OCI-LY1 (cell line): ENCODE results near the gene MAPK10.

Source experiments
- H2AFZ ChIP-seq: fragments of 200-600 bp; sonication (generic), shearing (Covaris generic); 2 replicates; pipeline ENCODE4 v1.6.0; 2014; ENCODE audit warnings: antibody characterized with exemption, mild to moderate bottlenecking, low read length
- H3F3A ChIP-seq: fragments of 200-600 bp; sonication (generic), shearing (Covaris generic); 2 replicates; pipeline ENCODE4 v1.6.0; 2014; ENCODE audit warnings: mild to moderate bottlenecking, antibody characterized with exemption, low read length, moderate library complexity; ENCODE audit not compliant: insufficient read depth
- H3K27ac ChIP-seq: fragments of 200-600 bp; sonication (generic); 2 replicates; pipeline ENCODE4 v1.5.1; 2014; ENCODE audit warnings: low read length, mixed run types, mild to moderate bottlenecking, low read depth; ENCODE audit not compliant: poor library complexity, severe bottlenecking
- H3K27me3 ChIP-seq: fragments of 200-600 bp; sonication (generic); 2 replicates; pipeline ENCODE4 v1.6.0; 2014; ENCODE audit warnings: antibody characterized with exemption, mild to moderate bottlenecking, low read length, moderate library complexity; ENCODE audit not compliant: insufficient read depth
- H3K36me3 ChIP-seq: fragments of 200-600 bp; sonication (generic); 2 replicates; pipeline ENCODE4 v1.6.1; 2014; ENCODE audit warnings: mild to moderate bottlenecking, antibody characterized with exemption, low read length, moderate library complexity, mixed read lengths; ENCODE audit not compliant: insufficient read depth
- H3K4me1 ChIP-seq: fragments of 200-600 bp; sonication (generic); 2 replicates; pipeline ENCODE4 v1.5.1; 2014; ENCODE audit warnings: mild to moderate bottlenecking, low read length, moderate library complexity; ENCODE audit not compliant: insufficient read depth, severe bottlenecking
- H3K4me2 ChIP-seq: fragments of 200-600 bp; sonication (generic), shearing (Covaris generic); 2 replicates; pipeline ENCODE4 v1.6.1; 2014; ENCODE audit warnings: low read length
- H3K4me3 ChIP-seq: fragments of 200-600 bp; sonication (generic); 2 replicates; pipeline ENCODE4 v1.5.1; 2014; ENCODE audit warnings: low read length, low read depth, mild to moderate bottlenecking, mixed read lengths; ENCODE audit not compliant: poor library complexity, severe bottlenecking
- H3K79me2 ChIP-seq: fragments of 200-600 bp; shearing (Covaris generic); 2 replicates; pipeline ENCODE4 v1.6.1; 2016; ENCODE audit warnings: mixed run types, low read length, mixed read lengths; ENCODE audit not compliant: insufficient read depth
- H3K9ac ChIP-seq: fragments of 200-600 bp; sonication (generic), shearing (Covaris generic); 2 replicates; pipeline ENCODE4 v1.6.1; 2014; ENCODE audit warnings: mild to moderate bottlenecking, low read length, mixed read lengths
- H3K9me2 ChIP-seq: fragments of 200-600 bp; sonication (generic), shearing (Covaris generic); 2 replicates; pipeline ENCODE4 v1.6.1; 2014; ENCODE audit warnings: low read depth, mild to moderate bottlenecking, low read length, mixed read lengths
- H3K9me3 ChIP-seq: fragments of 200-600 bp; shearing (Covaris generic); 2 replicates; pipeline ENCODE4 v1.6.1; 2014; ENCODE audit warnings: low read length, mixed read lengths
- H4K20me1 ChIP-seq: fragments of 200-600 bp; sonication (generic), shearing (Covaris generic); 2 replicates; pipeline ENCODE4 v1.6.0; 2016; ENCODE audit warnings: mild to moderate bottlenecking, low read length; ENCODE audit not compliant: insufficient read depth
- CTCF ChIP-seq: fragments of 200-600 bp; sonication (generic), shearing (Covaris generic); IDR thresholded peaks from 2 replicates; pipeline ENCODE4 v1.5.1; 2017; ENCODE audit warnings: mild to moderate bottlenecking, antibody characterized with exemption, low read length, moderate library complexity, mixed read lengths
- EZH2 ChIP-seq: fragments of 200-600 bp; sonication (generic), shearing (Covaris generic); IDR thresholded peaks from 2 replicates; pipeline ENCODE4 v1.8.0; 2017; ENCODE audit warnings: borderline replicate concordance, mixed run types, mild to moderate bottlenecking, antibody characterized with exemption, low read length, moderate library complexity, mixed read lengths

The MAPK10 gene

DNA sequence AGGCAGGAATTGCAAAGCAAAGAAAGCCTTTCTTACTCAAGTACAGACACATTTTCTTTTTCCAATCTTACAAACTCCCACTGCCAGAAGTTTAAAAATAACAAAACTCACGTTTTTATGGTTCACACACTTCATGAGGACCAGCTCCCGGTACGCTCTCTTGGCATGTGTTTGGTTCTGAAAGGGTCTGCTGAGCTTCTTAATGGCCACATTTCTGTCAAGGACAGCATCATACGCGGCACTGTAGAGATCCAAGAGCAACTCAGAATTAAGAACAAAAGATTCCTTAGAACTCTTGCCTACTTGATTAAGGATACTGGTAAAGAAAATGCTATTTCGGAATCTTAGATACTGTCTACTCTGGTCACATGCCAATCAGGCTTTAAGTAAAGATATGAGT, 252.7 kb downstream of the MAPK10 start:
- no peaks in the 10 kb centered on the region for H3F3A ChIP-seq
- no peaks in the 10 kb centered on the region for H3K79me2 ChIP-seq
- no peak overlapping the region for H3K9ac ChIP-seq
- no peaks in the 10 kb centered on the region for H3K9me3 ChIP-seq
- no peaks in the 10 kb centered on the region for H3K36me3 ChIP-seq
- H4K20me1 ChIP-seq, result no peaks in the 10 kb centered on the region
- no peak overlapping the region for H2AFZ ChIP-seq
- no peak overlapping the region for H3K4me2 ChIP-seq
- no peaks in the 10 kb centered on the region for H3K27me3 ChIP-seq
- no peak overlapping the region for H3K27ac ChIP-seq
- TF ChIP-seq EZH2, result no peak
- TF ChIP-seq CTCF, result no peak
- no peak overlapping the region for H3K4me3 ChIP-seq
- no peaks in the 10 kb centered on the region for H3K9me2 ChIP-seq
- H3K4me1 ChIP-seq, result no peaks in the 10 kb centered on the region

DNA sequence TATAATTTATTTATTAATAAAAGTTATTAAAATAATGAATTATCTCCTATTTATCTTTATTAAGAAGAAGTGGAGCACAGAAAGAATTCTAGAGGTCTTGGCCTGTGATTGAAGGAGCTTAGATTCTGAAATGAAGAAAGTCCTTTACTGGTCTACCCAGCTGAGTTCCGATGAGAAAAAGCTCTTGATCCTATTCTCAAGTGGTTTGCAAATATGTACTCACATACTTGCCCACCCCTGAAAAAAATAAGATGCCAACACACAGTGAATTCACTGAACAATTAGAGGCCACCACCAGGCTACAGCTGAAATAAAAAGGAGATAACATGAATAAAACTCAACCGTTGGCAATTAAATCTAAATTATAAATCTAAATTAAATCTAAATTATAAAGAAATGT, 253.4 kb downstream of the MAPK10 start:
- Histone ChIP-seq H3K27me3 (no peaks in the 10 kb centered on the region), H3K27ac (no peak overlapping the region), H3K36me3 (no peaks in the 10 kb centered on the region), H3K9ac (no peak overlapping the region), H3F3A (no peaks in the 10 kb centered on the region), H3K9me3 (no peaks in the 10 kb centered on the region), H3K79me2 (no peaks in the 10 kb centered on the region), H3K4me1 (no peaks in the 10 kb centered on the region), H3K4me3 (no peak overlapping the region), H3K9me2 (no peaks in the 10 kb centered on the region), H3K4me2 (no peak overlapping the region), H2AFZ (no peak overlapping the region), H4K20me1 (no peaks in the 10 kb centered on the region)
- TF ChIP-seq EZH2 (no peak), CTCF (no peak)

- Histone ChIP-seq H4K20me1 (no peaks in the 10 kb centered on the region), H3K4me1 (no peaks in the 10 kb centered on the region), H3K27ac (no peak overlapping the region), H3F3A (no peaks in the 10 kb centered on the region), H2AFZ (no peak overlapping the region), H3K36me3 (no peaks in the 10 kb centered on the region), H3K4me3 (no peak overlapping the region), H3K9me3 (no peaks in the 10 kb centered on the region), H3K27me3 (no peaks in the 10 kb centered on the region), H3K79me2 (no peaks in the 10 kb centered on the region), H3K9ac (no peak overlapping the region), H3K9me2 (no peaks in the 10 kb centered on the region), H3K4me2 (no peak overlapping the region)
- no peak for TF ChIP-seq EZH2
- no peak for TF ChIP-seq CTCF
These were observed 258.0 kb downstream of the MAPK10 start for GRCh38 chr4:86101841-86102240.
